Testis (tissue), 3 donors: Measurements from ENCODE around the gene PPP2R2C. TPM values are rescaled to one million over a fixed set of nuclear protein-coding genes. Genes with fewer than 3 reads are reported as not detected.

Source experiments
- DNase-seq: peaks from one replicate; pipeline ENCODE4 v3.0.0-alpha.2; 2019
- H3K27ac ChIP-seq, 2 donors: fragments of 200-600 bp; sonication (generic); one replicate each; pipeline ENCODE4 v1.5.1; 2019
- H3K27me3 ChIP-seq: fragments of 200-600 bp; sonication (generic); one replicate; pipeline ENCODE4 v1.5.1; 2019
- H3K36me3 ChIP-seq: fragments of 200-600 bp; sonication (generic); one replicate; pipeline ENCODE4 v1.5.1; 2017; ENCODE audit warnings: low read depth; ENCODE audit errors: missing control alignments
- H3K4me1 ChIP-seq: fragments of 200-600 bp; sonication (generic); one replicate; pipeline ENCODE4 v1.5.1; 2019
- H3K4me3 ChIP-seq, 2 donors: fragments of 200-600 bp; sonication (generic); one replicate each; pipeline ENCODE4 v1.5.1; 2017 to 2019
- H3K9me3 ChIP-seq: fragments of 200-600 bp; sonication (generic); one replicate; pipeline ENCODE4 v1.5.1; 2017
- CTCF ChIP-seq, 3 experiments: fragments of 450-650 bp in 2 of 3; fragments of 200-600 bp in 1 of 3; sonication (generic) in 1 of 3; IDR thresholded peaks; one replicate each; pipeline ENCODE4 v1.5.1; 2016 to 2019; ENCODE audit warnings: antibody characterized with exemption in 3 of 3, mild to moderate bottlenecking in 2 of 3, moderate library complexity in 1 of 3
- POLR2A ChIP-seq: fragments of 450-650 bp; IDR thresholded peaks from one replicate; pipeline ENCODE4 v1.6.1; 2017; ENCODE audit warnings: antibody characterized with exemption, mild to moderate bottlenecking, moderate library complexity
- WGBS, 2 donors: methylation state at CpG; one replicate each; pipeline ENCODE4 v1.1.5; 2018; 5-methylcytosine and 5-hydroxymethylcytosine counted together
- intact Hi-C: fragments of 100-400 bp; cut with DNase I; formaldehyde crosslinking; loops from one replicate; pipeline ENCODE4 v1.15.1; 2023; ENCODE audit warnings: low total_unique reads
- polyA plus RNA-seq: library from polyadenylated mRNA; stranded (reverse); fragments of 350-450 nt; fragmentation: Illumina TruSeq; extraction: RNeasy Lipid Tissue Mini Kit (QIAGEN cat#74804); gene quantifications from one replicate; pipeline ENCODE4 v1.2.3, GENCODE V29; 2014; ENCODE audit warnings: low read depth, low replicate concordance; ENCODE audit not compliant: insufficient read depth
- total RNA-seq, 2 donors: library from RNA; depleted of rRNA; stranded (reverse); fragments of >200 nt; gene quantifications; one replicate each; pipeline ENCODE4 v1.2.3, GENCODE V29; 2016

The PPP2R2C gene
- total and polyA plus RNA-seq, 3 donors from 2014 or later: 7.9 to 20.4 (median 13.1) TPM

GRCh38 chr4:6384541-6384940, 87.9 kb downstream of the PPP2R2C start:
- Histone ChIP-seq H3K4me1 (no peaks in the 10 kb centered on the region), H3K27ac (no peak overlapping the region), H3K4me3 (no peak overlapping the region), H3K36me3 (no peaks in the 10 kb centered on the region), H3K27me3 (no peaks in the 10 kb centered on the region), H3K9me3 (no peaks in the 10 kb centered on the region)
- no peak for DNase-seq
- TF ChIP-seq POLR2A: no peak
- no peak for TF ChIP-seq CTCF (IDR thresholded peaks at IDR 0.05)
- intact Hi-C loops: no loop called here
- WGBS, 2 donors: 67 to 91% methylated on average over 3 of the region's 3 CpGs

GRCh38 chr4:6383929-6384328, 88.5 kb downstream of the PPP2R2C start:
- DNase-seq: no peak
- Histone ChIP-seq H3K27ac (no peak overlapping the region), H3K27me3 (no peaks in the 10 kb centered on the region), H3K36me3 (no peaks in the 10 kb centered on the region), H3K4me1 (no peaks in the 10 kb centered on the region), H3K4me3 (no peak overlapping the region), H3K9me3 (no peaks in the 10 kb centered on the region)
- WGBS, 2 donors: 79 to 84% methylated on average over 8 to 9 of the region's 9 CpGs
- intact Hi-C loops: no loop called here
- TF ChIP-seq CTCF (IDR thresholded peaks at IDR 0.05) (no peak), POLR2A (no peak)

- intact Hi-C loops: no loop called here
- DNase-seq: no peak
- Histone ChIP-seq H3K27ac (no peak overlapping the region), H3K36me3 (no peaks in the 10 kb centered on the region), H3K27me3 (no peaks in the 10 kb centered on the region), H3K4me1 (no peaks in the 10 kb centered on the region), H3K4me3 (no peak overlapping the region), H3K9me3 (no peaks in the 10 kb centered on the region)
- WGBS, 2 donors: 81 to 95% methylated on average over 10 of the region's 10 CpGs
- no peak for TF ChIP-seq POLR2A
- no peak for TF ChIP-seq CTCF (IDR thresholded peaks at IDR 0.05)
Measured at GRCh38 chr4:6383009-6383404, 89.4 kb downstream of the PPP2R2C start.

- Histone ChIP-seq H3K4me1 (no peaks in the 10 kb centered on the region), H3K36me3 (no peaks in the 10 kb centered on the region), H3K4me3 (no peak overlapping the region), H3K27ac (no peak overlapping the region), H3K9me3 (no peaks in the 10 kb centered on the region), H3K27me3 (no peaks in the 10 kb centered on the region)
- 90 to 98% methylated on average over 4 of the region's 4 CpGs for WGBS, 2 donors
- intact Hi-C loops: no loop called here
- no peak for DNase-seq
- TF ChIP-seq POLR2A: no peak
- TF ChIP-seq CTCF (IDR thresholded peaks at IDR 0.05): no peak
Measured at GRCh38 chr4:6381571-6382123, 90.8 kb downstream of the PPP2R2C start.

GRCh38 chr4:6380746-6381410, 91.5 kb downstream of the PPP2R2C start:
- WGBS, 2 donors: 81 to 89% methylated on average over 18 to 21 of the region's 21 CpGs
- TF ChIP-seq POLR2A: no peak
- no peak for TF ChIP-seq CTCF (IDR thresholded peaks at IDR 0.05)
- no peak for DNase-seq
- Histone ChIP-seq H3K4me1 (no peaks in the 10 kb centered on the region), H3K4me3 (no peak overlapping the region), H3K36me3 (no peaks in the 10 kb centered on the region), H3K9me3 (no peaks in the 10 kb centered on the region), H3K27me3 (no peaks in the 10 kb centered on the region), H3K27ac (no peak overlapping the region)
- intact Hi-C loops: no loop called here
